Stomach (tissue), 9 donors: ENCODE results near the gene RAET1G. TPM values are rescaled to one million over a fixed set of nuclear protein-coding genes. Genes with fewer than 3 reads are reported as not detected.

Experiments used
- DNase-seq, 2 donors: peaks; one replicate each; pipeline versions ENCODE4 v3.0.0 to v3.0.0-alpha.2; 2013 to 2019
- H3K27ac ChIP-seq, 5 donors: fragments of 200-600 bp in 4 of 5; sonication (generic) in 4 of 5; one replicate each; pipeline ENCODE4 v1.5.1; 2013 to 2019; ENCODE audit warnings: mild to moderate bottlenecking in 1 of 5, moderate library complexity in 1 of 5
- H3K27me3 ChIP-seq, 3 donors: fragments of 200-600 bp; sonication (generic); one replicate each; pipeline ENCODE4 v1.5.1; 2017 to 2019; ENCODE audit warnings: mixed run types in 1 of 3
- H3K36me3 ChIP-seq, 4 donors: fragments of 200-600 bp; sonication (generic); 1 replicate in 3 of 4; 2 replicates in 1 of 4; pipeline ENCODE4 v1.5.1; 2016 to 2019
- H3K4me1 ChIP-seq, 4 donors: fragments of 200-600 bp; sonication (generic); one replicate each; pipeline ENCODE4 v1.5.1; 2016 to 2019
- H3K4me3 ChIP-seq, 4 donors: fragments of 200-600 bp; sonication (generic) in 3 of 4; one replicate each; pipeline ENCODE4 v1.5.1; 2016 to 2019; ENCODE audit warnings: mild to moderate bottlenecking in 1 of 4
- H3K9me3 ChIP-seq, 4 donors: fragments of 200-600 bp; sonication (generic); one replicate each; pipeline ENCODE4 v1.5.1; 2016 to 2019
- EP300 ChIP-seq: sonication (generic); formaldehyde crosslinking; IDR thresholded peaks from one replicate; pipeline ENCODE4 v1.6.1; 2017; ENCODE audit warnings: antibody characterized with exemption
- POLR2A ChIP-seq, 4 donors: fragments of 450-650 bp; IDR thresholded peaks; one replicate each; pipeline ENCODE4 v1.6.1; 2016; ENCODE audit warnings: antibody characterized with exemption in 4 of 4, control low read depth in 2 of 4, mild to moderate bottlenecking in 1 of 4, moderate library complexity in 1 of 4
- POLR2AphosphoS5 ChIP-seq, 3 donors: sonication (generic); formaldehyde crosslinking; IDR thresholded peaks; one replicate each; pipeline ENCODE4 v1.6.1; 2016; ENCODE audit warnings: antibody characterized with exemption in 3 of 3
- WGBS, 5 donors: extraction: QIAGEN DNeasy Blood & Tissue Kit in 3 of 5; methylation state at CpG; one replicate each; pipeline versions ENCODE4 v1.1.5 to v1.1.7; 2013 to 2018; 5-methylcytosine and 5-hydroxymethylcytosine counted together
- intact Hi-C: fragments of 100-400 bp; cut with DNase I; formaldehyde crosslinking; loops from one replicate; pipeline ENCODE4 v1.15.1; 2023; ENCODE audit warnings: low total_unique reads
- polyA plus RNA-seq, 3 donors: library from polyadenylated mRNA; stranded (reverse); fragments of 200-250 nt; gene quantifications; one replicate each; pipeline ENCODE4 v1.2.3, GENCODE V29; 2013
- total RNA-seq, 5 donors: library from RNA; depleted of rRNA; stranded (reverse); fragments of >200 nt; gene quantifications; one replicate each; pipeline versions ENCODE4 v1.1.0 to v1.2.3, GENCODE V29; 2014 to 2016
- TF ChIP-seq, protein P1 (sequence below), 7 experiments: fragments of 450-650 bp in 4 of 7; fragments of 200-600 bp in 3 of 7; sonication (generic) in 3 of 7; IDR thresholded peaks; one replicate each; pipeline ENCODE4 v1.5.1; 2016 to 2019; ENCODE audit warnings: antibody characterized with exemption in 7 of 7, control low read depth in 2 of 7, mild to moderate bottlenecking in 1 of 7
- donor health status: healthy with polysubstance abuse.
- donor health status: Bipolar disorder and iron deficiency.
- donor health status: healthy.

The RAET1G gene
- total and polyA plus RNA-seq, 8 donors, result 0.89 to 3.1 TPM; not detected in 6

- intact Hi-C loops, result no loop called here
- no peak overlapping the region for H3K27ac ChIP-seq
- H3K27me3 ChIP-seq, result no peaks in the 10 kb centered on the region
- H3K9me3 ChIP-seq, result peaks cover 0 to 12% (median 8%) of the 10 kb centered on the region in 4 donors
- DNase-seq, result no peak
- no peak for TF ChIP-seq POLR2A (IDR thresholded peaks at IDR 0.05)
- TF ChIP-seq, protein P1, sequence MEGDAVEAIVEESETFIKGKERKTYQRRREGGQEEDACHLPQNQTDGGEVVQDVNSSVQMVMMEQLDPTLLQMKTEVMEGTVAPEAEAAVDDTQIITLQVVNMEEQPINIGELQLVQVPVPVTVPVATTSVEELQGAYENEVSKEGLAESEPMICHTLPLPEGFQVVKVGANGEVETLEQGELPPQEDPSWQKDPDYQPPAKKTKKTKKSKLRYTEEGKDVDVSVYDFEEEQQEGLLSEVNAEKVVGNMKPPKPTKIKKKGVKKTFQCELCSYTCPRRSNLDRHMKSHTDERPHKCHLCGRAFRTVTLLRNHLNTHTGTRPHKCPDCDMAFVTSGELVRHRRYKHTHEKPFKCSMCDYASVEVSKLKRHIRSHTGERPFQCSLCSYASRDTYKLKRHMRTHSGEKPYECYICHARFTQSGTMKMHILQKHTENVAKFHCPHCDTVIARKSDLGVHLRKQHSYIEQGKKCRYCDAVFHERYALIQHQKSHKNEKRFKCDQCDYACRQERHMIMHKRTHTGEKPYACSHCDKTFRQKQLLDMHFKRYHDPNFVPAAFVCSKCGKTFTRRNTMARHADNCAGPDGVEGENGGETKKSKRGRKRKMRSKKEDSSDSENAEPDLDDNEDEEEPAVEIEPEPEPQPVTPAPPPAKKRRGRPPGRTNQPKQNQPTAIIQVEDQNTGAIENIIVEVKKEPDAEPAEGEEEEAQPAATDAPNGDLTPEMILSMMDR (IDR thresholded peaks at IDR 0.05), result no peak
- no peak for TF ChIP-seq POLR2AphosphoS5 (IDR thresholded peaks at IDR 0.05)
- TF ChIP-seq EP300, result no peak
- no peaks in the 10 kb centered on the region for H3K36me3 ChIP-seq
- no peaks in the 10 kb centered on the region for H3K4me1 ChIP-seq
- no peak overlapping the region for H3K4me3 ChIP-seq
- WGBS, 5 donors, result 88 to 95% (median 92%) methylated on average over 13 to 18 of the region's 18 CpGs
These were observed 17.5 kb downstream of the RAET1G start for GRCh38 chr6:149905371-149905910.

DNA sequence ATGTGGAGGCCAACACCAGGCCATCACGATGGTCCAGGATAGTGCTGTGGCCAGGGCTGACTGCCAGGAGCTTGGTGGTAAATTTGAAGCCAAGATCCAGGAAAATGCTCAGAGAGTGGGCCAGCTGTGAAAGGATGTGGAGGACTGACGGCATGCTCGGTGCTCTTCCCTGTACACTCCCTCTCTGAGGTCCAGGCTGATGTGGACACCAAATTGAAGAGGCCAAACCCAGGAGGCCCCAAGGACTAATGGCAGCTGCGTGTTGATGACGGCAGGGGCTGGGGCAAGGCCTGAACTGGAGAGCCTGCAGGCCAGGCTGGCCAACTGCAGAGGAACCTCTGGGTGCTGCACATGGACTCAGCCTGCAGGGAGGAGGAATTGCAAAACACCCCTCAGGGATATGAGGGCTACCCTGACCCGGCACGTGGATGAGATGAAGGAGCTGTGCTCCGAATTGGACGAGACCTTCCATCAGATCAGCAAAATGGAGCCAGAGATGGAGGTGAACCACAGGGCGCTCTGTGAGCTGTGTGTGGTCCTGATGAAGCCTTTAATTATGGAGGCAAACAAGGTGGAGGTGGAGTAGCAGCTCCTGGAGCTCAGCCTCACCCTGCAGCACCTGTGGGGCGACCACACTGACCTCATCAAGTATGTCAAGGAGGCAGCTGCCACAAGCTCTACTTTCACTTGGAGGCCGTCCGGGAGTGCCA lies 18.1 kb downstream of the RAET1G start:
- TF ChIP-seq EP300, result no peak
- TF ChIP-seq POLR2AphosphoS5 (IDR thresholded peaks at IDR 0.05), result no peak
- TF ChIP-seq POLR2A (IDR thresholded peaks at IDR 0.05), result no peak
- TF ChIP-seq, protein P1 (IDR thresholded peaks at IDR 0.05), result no peak
- no peaks in the 10 kb centered on the region for H3K4me1 ChIP-seq
- DNase-seq, result no peak
- no peak overlapping the region for H3K27ac ChIP-seq
- peaks cover 0 to 12% (median 8%) of the 10 kb centered on the region in 4 donors for H3K9me3 ChIP-seq
- no peaks in the 10 kb centered on the region for H3K36me3 ChIP-seq
- no peaks in the 10 kb centered on the region for H3K27me3 ChIP-seq
- 83 to 90% (median 88%) methylated on average over 11 to 13 of the region's 13 CpGs for WGBS, 5 donors
- H3K4me3 ChIP-seq, result no peak overlapping the region
- intact Hi-C loops, result no loop called here

GRCh38 chr6:149903938-149904611 lies 18.8 kb downstream of the RAET1G start:
- Histone ChIP-seq H3K36me3 (no peaks in the 10 kb centered on the region), H3K27me3 (no peaks in the 10 kb centered on the region), H3K4me1 (no peaks in the 10 kb centered on the region), H3K27ac (no peak overlapping the region), H3K4me3 (no peak overlapping the region), H3K9me3 (peaks cover 0 to 12% (median 8%) of the 10 kb centered on the region in 4 donors)
- no peak for TF ChIP-seq POLR2A (IDR thresholded peaks at IDR 0.05)
- TF ChIP-seq, protein P1 (IDR thresholded peaks at IDR 0.05), result no peak
- TF ChIP-seq EP300, result no peak
- no peak for TF ChIP-seq POLR2AphosphoS5 (IDR thresholded peaks at IDR 0.05)
- intact Hi-C loops, result no loop called here
- no peak for DNase-seq
- 62 to 68% (median 66%) methylated on average over 5 of the region's 5 CpGs for WGBS, 5 donors

- intact Hi-C loops, result no loop called here
- TF ChIP-seq POLR2AphosphoS5 (IDR thresholded peaks at IDR 0.05) (no peak), EP300 (no peak), POLR2A (IDR thresholded peaks at IDR 0.05) (no peak)
- TF ChIP-seq, protein P1 (IDR thresholded peaks at IDR 0.05), result no peak
- no peak for DNase-seq
- H3K27me3 ChIP-seq, result no peaks in the 10 kb centered on the region
- 82 to 88% (median 85%) methylated on average over 6 of the region's 6 CpGs for WGBS, 5 donors
- peaks cover 11 to 18% (median 14%) of the 10 kb centered on the region in 4 donors for H3K4me1 ChIP-seq
- no peaks in the 10 kb centered on the region for H3K36me3 ChIP-seq
- H3K27ac ChIP-seq, result no peak overlapping the region
- no peaks in the 10 kb centered on the region for H3K9me3 ChIP-seq
- no peak overlapping the region for H3K4me3 ChIP-seq
These were observed 21.3 kb downstream of the RAET1G start for GRCh38 chr6:149901444-149902140.
